ENCODE results near the gene KBTBD6.
"Not testable (repeated sequence)": the region's sequence is repeated elsewhere in the genome, so short reads cannot be mapped to it uniquely, and the experiment has no call there.

The KBTBD6 gene, protein sequence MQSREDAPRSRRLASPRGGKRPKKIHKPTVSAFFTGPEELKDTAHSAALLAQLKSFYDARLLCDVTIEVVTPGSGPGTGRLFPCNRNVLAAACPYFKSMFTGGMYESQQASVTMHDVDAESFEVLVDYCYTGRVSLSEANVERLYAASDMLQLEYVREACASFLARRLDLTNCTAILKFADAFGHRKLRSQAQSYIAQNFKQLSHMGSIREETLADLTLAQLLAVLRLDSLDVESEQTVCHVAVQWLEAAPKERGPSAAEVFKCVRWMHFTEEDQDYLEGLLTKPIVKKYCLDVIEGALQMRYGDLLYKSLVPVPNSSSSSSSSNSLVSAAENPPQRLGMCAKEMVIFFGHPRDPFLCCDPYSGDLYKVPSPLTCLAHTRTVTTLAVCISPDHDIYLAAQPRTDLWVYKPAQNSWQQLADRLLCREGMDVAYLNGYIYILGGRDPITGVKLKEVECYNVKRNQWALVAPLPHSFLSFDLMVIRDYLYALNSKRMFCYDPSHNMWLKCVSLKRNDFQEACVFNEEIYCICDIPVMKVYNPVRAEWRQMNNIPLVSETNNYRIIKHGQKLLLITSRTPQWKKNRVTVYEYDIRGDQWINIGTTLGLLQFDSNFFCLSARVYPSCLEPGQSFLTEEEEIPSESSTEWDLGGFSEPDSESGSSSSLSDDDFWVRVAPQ

DNA sequence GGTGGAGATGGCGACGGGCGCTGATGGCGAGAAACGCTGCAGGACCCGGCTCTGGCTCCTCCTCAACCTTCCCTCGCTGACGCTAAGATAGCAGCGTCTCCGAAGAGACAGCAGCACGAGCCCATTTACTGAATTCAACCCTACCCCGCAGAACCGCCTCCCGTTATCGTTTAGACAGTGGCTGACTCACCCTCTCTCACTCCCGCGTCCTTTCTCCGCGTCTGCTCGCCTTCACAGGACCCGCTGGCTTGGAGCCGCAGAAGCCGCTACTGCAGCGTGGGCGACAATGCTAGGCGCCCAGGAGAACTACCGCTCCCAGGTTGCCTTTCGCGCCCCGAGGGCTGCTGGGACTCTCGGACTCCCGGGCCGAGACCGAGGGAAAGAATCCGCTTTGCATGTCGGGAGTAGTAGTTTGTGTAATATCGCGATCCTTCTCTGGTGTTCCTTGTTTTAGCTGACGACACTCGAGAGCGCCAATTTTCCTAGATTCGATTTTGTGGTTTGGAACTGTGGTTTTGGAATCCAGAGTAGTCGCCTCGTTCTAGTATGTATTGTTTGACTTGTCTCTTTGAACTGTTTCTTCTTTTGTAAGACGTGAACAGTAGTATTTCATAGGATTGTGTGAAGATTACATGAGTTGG, at the start of gene KBTBD6:
TSS of gene KBTBD6 (minus strand) at position 291 of the 641 bp plus-strand sequence. CDS start 291 bp downstream, outside the sequence.
- peak; percentile 92 to 97 for DNase-seq

DNA sequence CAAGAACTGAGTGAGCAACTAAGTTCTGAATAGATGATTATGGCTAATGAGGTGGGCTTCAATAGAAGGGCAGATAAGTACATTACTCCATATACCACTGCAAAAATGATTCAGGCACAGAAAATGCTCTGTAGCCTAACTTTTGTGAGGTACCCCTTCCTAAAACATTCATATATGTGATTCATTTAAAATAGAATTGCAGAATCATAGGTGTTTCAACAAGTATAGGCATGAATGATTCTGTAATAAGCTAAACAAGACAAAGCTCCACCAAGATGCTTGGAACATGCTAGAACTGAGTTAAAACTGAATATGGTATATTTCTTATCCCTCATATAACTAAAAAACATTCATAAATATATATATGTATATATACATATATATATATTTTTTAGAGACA, 49.6 kb upstream of the KBTBD6 start:
- DNase-seq, result no peak

DNA sequence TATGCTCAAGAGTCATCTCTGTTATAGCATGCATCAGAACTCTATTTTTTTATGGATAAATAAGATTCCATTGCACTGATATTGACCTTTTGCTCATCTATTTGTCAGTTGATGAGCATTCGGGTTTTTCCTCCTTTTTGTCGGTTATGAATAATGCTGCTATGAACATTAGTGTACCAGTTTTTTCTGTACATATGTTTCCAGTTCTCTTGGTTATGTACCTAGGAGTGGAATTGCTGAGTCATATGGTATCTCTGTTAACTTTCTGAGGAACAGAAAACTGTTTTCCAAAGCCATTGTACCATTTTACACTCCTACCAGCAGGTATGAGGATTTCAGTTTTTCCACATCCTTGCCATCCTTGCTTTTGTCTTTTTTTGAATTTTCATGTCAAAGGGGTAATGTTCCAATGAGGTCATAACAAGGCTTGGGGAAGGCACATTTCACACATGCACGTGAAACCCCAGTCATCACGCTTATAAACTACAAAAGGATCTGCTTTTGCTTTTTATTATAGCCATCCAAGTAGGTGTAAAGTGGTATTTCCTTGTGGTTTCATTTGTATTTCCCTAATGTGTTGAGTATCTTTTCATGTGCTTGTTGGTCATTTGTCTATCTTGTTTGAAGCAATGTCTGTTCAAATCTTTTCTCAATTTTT, 47.1 kb upstream of the KBTBD6 start:
- no peak for DNase-seq

DNA sequence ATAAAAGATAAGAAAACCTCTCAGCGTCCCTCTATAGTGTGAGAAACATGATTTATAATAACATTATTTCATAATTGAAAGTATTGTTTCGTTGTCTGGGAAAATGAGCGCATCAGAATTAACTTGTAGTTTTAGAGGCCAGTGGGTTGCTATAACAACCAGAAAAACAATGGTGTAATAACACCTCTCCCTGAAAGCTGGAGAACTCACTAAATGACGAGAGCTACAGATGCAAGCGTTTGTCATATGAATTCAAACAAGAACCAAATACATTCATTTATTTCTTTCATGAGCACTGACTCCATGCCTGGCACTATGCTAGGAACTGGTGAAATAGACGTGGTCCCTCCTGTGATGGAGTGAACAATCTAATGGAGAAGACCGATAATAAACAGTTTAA, 45.4 kb upstream of the KBTBD6 start:
- DNase-seq, result no peak

DNA sequence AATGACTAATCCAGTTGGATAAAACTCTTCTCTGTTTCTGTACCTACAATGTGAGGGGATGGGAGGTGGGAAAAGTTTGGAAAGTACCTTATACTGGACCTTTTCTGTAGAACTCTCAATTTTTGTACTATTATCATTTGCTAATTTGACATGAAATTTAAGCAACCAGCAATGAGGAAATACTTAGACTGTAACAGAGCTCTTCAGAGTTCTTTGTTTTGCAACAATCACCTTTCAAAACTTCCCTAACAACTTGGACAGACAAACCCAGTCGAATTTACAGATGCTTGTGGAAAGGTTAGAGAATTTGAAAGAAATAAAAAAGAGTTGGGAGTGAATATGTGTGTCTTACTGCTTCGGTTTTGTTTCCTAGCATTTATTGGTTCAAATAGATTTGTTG, 45.0 kb upstream of the KBTBD6 start:
- DNase-seq, result no peak

DNA sequence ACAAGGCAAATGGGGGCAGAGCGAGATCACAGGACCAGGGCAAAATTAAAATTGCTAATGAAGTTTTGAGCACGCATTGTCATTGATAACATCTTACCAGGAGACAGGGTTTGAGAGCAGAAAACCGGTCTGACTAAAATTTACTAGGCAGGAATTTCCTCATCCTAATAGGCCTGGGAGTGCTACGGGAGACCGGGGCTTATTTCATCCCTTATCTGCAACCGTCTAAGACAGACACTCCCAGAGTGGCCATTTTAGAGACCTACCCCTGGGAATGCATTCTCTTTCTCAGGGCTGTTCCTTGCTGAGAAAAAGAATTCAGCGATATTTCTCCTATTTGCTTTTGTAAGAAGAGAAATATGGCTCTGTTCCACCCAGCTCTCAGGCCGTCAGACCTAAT, 43.0 kb upstream of the KBTBD6 start:
- not testable (repeated sequence) for DNase-seq

DNA sequence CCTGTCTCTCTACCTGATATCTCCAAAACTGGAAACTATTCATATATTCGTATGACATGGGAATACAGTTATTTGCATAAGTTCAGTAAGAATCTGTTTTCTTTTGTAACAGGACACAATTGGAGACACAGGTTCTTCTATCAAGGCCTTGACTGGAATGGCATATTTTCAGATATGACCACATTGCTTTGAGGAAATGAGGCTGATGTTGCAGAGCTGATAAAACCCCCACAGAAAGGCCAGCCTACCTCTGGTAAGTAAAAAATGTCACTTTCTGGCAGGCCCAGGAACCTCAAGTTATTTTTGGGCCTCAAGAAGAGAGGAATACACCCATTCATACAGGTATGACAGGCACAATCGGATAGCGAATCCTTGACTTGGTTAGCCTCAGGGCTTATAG, 29.5 kb upstream of the KBTBD6 start:
- no peak for DNase-seq

DNA sequence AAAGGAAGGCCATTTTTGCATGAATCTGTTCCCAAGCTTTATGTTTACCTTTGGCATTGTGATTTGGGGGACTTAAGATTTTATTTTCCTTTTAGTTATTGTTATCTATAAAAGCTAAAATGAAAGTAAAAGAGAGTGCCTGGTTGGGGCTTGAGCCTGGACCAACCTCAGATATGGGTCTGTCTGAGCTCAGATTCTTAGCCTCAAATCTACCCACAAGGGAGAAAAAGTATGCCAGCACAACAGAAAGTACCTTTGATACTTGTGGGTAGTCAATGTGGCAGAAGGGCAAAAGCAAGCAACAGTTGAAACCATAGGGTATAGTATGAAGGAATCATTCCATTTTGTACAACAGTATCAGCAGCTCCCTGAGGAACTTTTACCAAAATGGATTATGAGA, 26.6 kb upstream of the KBTBD6 start:
- no peak for DNase-seq

DNA sequence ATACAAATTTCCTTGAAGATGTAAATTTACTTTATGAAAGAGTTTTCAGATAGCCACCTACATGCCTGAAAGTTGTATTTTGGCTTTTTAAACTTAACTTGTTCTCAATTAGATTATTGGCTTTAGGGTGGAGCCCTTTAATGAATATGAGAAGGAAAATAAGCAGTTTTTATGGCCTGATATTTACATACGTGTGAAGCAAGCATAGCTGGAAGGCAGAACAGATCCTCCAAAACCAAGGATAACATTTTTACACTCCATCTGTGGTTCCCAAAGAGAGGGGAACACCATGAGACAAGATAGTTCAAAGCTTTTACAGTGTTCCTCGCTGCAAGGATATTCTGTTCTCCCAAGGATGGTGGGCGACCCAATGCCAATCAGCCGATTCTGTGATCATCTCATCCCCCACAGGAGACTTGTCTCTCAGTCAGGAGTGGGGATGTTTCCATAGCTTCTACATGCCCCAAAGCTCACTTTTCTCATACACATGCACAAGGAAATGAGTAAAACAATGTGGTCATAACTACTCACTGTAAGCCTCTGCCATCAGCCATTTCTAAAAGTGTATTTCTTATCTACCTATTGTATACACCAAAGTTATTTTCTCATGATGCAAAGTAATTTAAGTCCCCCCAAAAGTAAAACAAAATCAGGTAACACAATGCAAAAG, 24.6 kb upstream of the KBTBD6 start:
- no peak for DNase-seq

DNA sequence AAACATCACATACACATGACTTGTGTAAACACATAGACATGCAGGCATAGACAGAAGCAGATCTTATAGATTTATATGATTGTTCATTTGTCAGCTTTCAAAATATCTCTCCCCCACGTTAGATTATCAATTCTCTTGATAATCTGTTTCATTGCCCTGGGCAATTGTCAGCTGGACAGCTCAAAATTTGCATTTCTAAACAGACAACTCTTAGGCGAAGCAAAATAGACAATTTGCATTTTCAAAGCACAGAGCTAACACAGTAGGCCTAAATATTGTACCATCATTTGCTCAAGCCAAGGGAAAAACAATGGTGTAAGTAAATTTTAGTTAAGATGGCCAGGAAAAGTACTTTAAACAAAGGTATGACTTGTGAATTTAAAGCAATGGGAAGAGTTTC, 24.0 kb upstream of the KBTBD6 start:
- no peak for DNase-seq

DNA sequence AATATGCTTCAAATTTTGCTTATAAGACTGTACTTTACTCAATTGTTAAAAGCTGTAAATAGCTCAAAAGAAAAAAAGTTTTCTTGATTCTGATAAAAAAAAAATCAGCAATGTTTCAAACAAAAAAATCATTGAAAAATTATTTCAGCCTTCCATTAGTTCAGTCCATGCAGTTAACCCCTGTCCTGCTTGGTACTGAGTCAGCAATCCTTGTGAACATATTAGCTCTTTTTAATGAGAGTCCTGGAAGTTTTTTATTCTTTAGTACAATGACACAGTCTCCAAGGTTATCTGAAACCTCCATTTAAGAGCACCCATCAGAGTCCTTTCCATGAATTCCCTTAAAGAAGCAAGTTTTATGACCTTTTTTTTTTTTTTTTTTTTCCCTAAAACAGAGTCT, 21.4 kb upstream of the KBTBD6 start:
- DNase-seq, result no peak

DNA sequence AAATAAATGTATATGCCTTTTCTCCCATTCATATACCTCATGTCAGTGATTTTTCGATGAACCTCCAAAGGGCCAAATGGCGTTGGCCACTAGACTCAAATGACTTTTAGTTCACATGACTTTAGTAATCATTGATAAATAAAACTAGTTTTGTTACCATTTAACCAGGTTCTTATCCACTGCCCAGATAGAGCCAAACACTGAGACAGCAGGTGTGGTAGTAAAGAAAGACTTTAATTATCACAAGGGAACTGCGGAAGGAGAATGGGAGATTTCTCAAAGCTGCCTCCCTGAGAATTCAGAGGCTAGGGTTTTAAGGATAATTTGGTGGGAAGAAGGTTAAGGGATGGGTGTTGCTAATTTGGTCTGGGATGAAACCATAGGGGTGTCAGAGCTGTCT, 19.4 kb upstream of the KBTBD6 start:
- no peak for DNase-seq

DNA sequence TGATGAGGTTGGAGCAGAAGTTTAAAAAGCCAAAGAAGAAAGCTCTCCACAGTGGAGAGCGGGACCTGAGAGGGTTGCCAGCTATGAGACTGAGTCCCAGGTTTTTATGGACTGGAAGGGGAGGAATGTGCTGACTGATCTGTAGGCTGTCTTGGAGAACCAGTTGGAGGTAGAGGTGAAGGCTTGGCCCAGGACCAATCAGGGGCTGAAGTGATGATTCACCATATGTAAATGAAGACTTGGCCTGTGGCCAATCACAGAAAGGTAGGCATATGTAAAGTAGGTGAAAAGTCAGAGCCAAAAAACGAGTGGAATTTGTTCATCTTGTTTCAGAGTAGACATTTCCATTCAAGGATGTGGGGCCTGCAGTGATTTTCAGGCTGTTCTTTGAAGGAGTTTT, 17.5 kb upstream of the KBTBD6 start:
- no peak for DNase-seq

DNA sequence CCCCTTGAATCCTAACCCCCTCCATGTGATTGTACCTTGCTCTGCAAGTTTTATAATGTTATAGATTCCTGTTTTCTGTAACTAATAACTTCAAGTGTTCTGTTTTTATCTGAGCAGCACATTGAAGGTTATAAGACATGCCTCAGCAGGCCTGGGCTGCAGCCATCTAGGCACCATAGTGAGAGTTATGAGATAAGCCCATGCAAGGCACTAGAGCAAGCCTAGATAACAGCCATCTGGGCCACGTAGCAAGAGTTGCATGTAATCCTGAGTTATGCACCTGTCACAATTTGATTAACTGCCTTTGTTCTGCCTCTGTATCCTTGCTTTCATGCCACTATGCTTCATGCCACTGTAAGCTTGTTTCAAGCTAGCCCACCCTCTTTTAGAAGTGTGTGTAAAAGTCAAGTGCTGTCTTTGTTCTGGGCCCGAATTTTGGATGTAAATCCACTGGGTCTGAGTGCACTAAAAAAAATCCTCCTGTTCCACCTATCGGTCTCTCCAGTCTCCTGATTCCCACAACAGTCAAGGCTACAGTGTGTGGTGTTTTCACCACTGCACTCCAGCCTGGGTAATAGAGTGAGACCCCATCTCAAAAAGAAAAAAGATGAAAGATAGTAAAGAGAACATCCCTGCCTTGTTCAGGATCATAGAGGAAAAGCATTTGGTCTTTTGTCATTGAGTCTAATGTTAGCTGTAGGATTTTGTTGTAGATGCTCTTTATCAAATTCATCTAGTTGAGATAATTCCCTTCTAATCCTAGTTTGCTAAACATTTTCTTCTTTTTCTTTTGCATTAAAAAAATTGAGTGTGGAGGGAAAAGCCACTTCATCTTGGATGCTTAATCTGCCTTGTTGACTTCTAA, 16.0 kb upstream of the KBTBD6 start:
- DNase-seq, result no peak

DNA sequence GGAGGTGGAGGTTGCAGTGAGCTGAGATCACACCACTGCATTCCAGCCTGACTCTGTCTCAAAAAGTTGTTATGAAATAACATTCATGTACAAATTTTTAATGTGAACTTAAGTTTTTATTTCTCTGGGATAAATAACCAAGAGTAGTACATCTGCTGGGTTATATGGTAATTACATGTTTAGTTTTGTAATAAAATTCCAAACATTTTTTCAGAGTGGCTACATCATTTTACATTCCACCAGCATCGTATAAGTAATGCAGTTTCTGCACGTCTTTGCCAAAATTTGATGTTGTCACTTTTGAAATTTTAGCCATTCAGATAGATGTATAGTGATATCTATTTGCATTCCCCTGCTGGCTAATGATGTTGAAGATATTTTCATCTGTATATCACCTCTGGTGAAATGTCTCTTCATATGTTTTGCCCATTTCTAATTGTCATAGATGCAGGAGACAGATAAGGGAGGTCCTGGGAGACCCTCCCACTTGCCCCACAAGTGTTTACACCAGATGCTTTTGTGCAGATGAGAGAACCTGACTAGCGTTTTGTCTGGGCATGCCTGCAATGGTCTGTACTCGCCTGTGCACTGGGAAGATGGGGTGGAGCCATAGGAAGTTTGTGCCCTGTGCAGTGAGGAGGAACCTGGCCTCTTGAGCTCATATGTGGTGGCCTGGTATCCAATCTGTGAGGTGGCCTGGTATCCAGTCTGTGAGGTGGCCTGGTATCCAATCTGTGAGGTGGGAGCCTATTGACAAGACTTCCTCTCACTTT, 12.7 kb upstream of the KBTBD6 start:
- DNase-seq, result no peak

DNA sequence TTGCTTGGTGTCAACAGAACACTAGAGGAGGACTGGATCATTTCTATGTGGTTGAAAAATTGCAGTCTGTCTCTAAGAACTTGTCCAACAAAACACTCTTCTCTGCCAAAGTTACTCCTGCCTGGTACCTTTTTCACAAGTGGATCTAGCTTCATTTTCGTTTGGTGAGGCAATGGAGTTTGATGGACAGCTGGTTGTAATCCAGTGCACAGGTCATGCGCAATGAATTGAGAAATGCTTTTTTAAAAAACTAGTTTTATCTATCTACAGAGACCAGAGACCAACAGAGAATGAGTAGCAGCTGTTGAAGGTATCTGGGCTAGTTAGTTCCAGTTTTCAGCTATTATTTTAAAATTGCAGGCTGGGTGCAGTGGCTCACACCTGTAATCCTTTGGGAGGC, 12.0 kb upstream of the KBTBD6 start:
- DNase-seq, result no peak

DNA sequence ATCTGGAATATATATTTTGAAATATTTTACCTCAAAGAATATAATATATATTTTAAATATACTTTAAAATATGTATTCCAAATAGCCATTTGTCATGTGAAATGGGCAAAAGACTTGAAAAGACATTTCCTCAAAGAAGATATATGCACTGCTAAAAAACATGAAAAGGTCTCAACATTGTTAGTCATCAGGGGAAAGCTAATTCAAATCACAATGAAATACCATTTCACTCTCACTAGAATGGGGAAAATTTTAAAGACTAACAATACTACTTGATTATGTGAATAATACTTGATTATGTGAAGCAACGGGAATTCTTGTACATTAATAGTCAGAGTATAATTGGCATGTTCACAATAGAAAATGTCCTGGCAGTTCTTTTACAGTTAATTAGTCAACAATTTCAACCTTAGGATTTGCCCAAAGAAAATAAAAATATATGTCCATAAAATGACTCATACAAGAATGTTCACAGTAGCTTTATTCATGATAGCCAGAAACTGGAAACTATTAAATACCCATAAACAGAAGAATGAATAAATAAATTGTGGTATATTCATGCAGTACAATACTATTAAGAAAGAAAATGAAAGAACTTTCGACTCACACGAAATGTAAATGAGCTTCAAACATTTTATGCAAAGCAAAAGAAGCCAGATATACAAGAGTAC, 6.8 kb upstream of the KBTBD6 start:
- DNase-seq, result no peak

DNA sequence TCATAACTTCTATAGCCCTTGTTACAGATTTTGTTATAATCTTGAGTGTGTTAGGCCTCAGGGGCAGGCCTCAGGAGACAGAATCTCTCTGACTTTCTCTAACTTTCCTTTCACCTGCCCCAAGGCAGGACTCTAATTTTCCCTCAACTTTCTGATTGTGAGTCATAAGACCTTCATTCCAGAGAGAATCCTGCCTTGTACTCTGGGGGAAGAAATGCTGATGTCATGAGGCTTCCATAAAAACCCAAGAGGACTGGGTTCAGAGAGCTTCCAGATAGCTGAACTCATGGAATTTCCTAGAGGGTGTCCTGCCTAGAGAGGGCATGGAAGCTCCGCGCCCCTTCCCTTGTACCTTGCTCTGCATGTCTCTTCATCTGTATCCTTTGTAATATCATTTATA, 5.3 kb upstream of the KBTBD6 start:
- no peak for DNase-seq

DNA sequence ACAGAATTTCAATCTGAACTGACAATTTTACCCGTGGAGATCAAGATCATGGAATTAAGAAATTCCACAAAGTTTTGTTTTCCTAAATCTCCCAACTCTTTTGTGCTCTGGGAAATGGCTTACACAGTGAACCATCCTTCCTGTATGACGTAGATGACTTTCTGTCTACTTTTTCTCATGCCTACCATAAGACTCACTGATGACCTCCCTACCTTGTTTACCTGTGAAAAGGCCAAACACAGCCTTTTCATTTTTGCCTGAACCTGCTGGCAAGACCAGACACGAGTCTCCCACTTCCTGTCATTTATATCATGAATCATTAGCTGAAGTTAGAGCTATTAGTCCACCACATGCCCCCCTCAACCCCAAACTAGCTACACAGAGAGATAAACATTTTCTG, 4.6 kb upstream of the KBTBD6 start:
- no peak for DNase-seq

DNA sequence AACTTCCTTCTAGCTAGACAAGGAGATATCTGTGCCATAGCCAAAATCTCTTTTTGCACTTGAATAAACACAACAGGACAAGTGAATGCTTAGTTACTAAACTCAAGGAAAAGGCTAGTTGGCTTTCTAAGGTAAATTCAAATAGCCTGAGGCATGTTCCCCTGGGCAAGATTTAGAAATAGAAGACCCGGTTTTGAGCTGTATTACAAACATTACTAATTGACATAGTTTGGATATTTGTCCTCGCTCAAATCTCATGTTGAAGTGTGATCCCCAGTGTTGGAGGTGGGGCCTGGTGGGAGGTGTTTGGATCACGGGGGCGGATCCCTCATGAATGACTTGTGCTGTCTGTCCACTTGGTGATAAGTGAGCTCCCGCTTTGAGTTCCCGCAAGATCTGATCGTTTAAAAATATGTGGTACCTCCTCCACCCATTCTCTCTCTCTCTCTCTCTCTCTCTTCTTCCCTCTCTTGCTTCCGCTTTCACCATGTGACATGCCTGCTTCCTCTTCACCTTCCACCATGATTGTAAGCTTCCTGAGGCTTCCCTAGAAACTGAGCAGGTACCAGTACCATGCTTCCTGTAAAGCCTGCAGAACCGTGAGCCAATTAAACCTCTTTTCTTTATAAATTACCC, 3.9 kb upstream of the KBTBD6 start:
- no peak for DNase-seq
